NCI-H2196 treated with DMSO at 0.1 percent for 48 hours (cell line): Measurements from ENCODE around the gene APC2.
A peak's percentile ranks its signal among the peaks of the same experiment; 100 is the strongest.

ENCODE experiments used
- DNase-seq: peaks from one replicate; lab custom pipeline; 2025; ENCODE audit not compliant: unreplicated experiment; lab: John Stamatoyannopoulos, UW

APC2 gene

DNA sequence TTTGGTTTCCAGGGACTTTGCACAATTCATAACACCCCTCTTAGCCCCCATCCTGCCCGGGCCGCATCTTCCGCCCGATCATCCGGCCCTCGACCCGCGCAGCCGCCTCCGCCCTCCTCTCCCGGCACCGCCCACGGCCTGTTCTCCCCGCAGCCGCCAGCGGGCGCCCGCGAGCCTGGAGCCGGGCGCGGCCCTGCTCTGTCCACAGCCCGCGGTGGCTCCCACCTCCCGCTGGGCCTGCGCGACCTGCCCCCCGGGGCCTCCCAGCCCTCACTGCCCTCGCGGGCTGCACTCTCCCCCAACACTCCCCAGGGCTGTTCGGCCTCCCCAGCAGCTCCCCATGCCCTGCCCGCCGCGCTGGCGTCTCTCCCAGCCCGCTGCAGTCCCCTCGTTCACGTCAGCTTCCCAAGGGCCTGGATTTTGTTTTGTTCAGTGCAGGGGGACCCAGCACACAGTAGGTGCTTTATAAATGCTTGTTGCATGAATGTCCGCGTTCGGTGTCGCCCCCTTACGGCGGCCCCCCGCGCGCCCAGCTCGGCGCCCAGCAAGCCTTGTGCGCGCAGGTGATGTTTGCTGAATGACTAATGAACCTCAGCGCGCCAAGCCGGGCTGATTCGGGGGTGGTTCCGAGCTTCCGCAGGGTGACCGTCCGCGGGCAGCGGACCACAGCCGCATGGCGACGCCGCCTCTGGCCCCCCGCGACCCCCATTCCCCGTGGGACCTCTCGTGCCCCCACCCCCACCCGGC lies 4.6 kb upstream of the APC2 start:
- DNase-seq, result peak; percentile 59

- peak; percentile 22 for DNase-seq
Observed at GRCh38 chr19:1445932-1446712, 3.8 kb upstream of the APC2 start.

DNA sequence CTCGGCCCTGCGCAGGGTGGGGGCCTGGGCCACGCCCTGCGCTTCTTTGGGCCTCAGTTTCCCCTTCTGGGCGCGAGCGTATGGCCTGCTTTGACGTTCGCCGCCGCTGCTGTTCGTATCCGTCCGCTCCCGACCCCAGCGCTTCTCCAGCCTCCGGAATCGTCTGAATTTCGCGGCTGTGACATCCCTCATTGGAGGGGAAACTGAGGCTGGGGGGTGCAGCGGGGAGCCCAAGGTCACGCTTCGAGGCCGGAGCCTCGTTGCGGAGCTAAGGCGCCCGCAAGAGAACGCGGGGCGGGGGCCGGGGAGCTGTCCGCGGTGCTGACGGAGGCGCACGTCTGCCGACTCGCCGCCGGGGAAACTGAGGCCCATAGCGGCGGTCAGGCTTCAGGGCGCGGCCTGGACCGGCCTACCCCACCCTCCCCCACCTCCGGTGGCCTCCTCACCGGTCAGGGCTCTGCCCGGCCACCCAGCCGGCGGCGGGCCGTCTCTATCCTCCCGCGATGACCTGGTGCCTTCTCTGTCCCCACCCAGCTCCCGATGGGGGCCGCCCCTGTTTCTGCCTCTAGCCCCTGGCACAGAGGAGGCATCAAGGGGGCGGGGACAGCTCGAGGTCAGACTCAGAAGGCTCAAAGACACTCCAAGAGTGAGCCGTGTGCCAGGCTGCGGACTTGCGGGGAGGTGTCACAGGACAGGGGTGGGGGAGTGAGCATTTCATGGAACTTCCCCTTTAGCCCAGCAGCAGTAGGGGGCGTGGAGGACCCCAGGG lies 3.0 kb upstream of the APC2 start:
- DNase-seq, result no peak

DNA sequence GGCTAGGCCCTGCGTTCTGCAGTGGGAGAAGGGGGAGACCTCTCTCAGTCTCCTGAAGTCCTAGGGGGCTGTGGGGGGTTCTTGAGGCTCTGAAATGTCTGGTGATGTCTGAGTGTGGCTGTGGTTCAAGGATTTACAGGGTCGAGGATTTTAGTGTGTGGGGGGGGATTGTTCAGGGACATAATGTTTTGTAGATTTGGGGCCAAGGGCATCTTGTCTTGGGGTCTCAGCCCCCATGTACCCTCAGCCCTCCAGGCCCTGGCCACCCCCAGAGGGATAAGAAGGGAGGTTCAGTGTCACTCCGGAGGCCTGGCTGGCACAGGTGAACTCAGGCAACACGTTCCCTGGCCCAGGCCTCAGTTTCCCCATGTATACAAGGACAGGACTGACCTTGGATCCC lies 2.4 kb upstream of the APC2 start:
- no peak for DNase-seq

DNA sequence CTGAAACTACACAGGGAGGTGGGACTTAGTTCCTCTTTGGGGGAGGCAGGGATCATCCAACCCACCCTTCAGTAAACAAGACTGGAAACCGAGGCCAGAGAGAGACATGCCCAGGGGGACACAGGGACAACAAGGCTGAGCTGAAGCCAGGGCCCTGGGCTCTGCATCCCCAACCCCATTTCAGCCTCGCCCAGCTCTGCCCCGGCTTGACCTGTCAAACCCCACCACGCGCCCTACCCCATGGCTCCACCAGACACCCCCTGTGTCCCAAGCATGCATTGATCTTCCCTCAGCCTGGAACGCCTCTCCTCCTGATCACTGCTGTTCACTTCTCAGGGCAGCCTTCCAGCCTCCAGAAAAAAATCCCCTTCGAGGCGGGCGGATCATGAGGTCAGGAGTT lies 2.0 kb upstream of the APC2 start:
- no peak for DNase-seq

DNA sequence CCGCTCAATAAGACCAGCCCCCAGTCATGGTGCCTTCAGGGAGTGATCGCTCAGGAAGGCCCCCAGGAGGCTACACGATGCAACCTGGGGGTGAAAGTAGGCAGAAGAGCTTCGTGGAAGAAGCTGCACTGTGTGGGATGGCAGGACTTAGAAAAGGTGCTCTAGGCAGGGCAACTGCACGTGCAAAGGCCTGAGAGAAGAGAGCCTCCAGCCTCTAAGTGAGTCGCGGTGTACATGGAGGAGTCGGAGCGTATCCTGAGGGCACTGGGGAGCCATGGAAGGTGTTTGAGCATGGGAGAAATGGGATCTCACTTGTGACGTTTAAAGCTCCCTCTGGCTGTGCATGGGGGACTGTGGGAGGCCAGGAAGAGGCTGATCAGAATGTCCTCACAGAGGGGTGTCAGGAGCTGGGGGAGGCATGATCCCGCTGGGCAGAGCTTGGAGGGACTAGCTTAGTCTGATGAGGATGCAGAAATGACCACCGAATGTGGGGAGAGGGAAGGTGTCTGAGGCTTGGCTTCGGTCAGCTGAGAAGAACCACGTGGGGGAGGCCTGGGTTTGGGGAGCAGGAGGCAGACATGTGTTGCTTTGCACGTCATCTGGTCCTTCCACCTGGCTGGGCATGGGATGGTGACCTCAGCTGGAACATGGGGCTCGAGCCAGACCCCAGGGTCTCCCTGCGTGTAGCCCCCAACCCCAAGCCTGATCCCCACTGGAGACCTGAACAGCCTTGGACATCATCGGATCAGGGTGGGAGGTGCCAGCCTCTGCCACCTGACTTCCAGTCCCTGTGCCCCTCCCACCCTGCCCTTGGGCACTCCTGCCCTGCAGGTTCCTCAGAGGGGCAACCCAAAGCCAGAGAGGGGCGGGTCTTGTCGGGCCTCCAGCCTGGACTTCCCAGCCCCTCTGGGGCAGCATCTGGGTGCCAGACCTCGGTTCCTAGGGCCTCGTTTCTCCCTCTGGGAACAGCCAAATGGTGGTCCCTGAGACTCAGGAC lies 1.1 kb downstream of the APC2 start:
- no peak for DNase-seq

GRCh38 chr19:1451916-1452801 lies 2.2 kb downstream of the APC2 start:
- no peak for DNase-seq

DNA sequence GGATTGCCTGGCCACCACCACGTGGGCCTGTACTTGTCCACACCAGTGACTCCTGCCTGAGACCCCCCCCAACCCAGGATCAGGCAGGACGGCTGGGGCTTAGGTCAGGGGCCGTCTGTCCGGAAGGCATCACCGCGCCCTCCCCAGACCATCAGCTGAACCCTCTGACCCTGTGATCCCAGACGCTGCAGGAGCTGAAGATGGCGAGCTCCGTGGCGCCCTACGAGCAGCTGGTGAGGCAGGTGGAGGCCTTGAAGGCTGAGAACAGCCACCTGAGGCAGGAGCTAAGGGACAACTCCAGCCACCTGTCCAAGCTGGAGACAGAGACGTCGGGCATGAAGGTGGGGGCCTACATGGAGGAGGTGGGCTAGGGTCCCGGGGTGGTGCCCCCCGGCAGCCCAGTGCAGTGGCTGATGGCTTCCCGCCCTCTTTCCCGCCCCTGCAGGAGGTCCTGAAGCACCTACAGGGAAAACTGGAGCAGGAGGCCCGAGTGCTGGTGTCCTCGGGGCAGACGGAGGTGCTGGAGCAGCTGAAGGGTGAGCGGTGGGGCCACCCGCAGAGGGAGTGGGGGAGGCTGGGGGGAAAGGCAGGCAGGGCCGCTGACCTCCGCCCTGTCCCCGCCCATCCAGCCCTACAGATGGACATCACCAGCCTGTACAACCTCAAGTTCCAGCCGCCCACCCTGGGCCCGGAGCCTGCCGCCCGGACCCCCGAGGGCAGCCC lies 3.0 kb downstream of the APC2 start:
- DNase-seq, result no peak

- no peak for DNase-seq
Observed at GRCh38 chr19:1453525-1454364, 3.8 kb downstream of the APC2 start.

DNA sequence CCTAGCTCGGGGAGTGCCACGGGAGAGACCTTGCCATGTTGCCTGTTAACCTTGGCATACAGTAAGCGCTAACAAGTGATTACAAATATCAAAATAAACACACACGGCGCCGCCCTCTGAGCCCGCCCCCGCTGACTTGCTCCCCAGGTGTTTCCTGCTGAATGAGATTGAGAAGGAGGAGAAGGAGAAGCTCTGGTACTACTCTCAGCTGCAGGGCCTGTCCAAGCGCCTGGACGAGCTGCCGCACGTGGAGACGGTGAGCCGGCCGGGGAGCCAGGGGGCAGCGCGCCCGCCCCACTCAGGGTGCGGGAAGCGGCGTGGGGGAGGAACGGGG lies 5.0 kb downstream of the APC2 start:
- peak; percentile 71 for DNase-seq

DNA sequence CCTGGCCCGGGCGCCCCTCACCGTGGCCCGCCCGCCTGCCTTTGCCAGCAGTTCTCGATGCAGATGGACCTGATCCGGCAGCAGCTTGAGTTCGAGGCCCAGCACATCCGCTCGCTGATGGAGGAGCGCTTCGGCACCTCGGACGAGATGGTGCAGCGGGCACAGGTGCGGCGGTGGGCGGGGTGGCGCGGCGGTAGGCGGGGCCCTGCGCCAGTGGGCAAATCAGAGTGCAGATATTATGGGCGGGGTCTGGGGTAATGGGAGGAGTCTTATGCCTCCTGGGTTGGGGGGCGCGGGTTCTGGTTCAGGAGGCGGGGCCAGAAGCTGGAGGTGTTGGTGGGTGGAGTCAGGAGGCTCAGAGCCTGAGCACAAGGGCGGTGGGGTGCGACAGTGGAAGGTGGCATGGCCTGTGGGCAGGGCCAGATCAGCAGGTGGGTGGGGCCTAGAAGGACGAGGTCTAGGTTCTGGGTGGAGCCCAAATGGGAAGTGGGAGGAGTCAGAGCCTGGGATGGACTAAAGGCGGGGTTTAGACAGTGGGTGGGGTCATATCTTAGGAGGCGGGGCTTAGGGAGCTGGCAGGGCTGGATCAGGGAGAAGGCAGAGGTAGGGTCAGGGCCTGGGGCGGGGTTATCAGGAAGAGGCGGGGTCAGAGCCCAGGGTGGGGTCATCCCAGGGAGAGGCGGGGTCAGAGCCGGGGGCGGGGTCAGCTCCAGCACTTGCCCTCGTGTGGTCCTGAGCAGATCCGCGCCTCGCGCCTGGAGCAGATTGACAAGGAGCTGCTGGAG lies 5.6 kb downstream of the APC2 start:
- DNase-seq, result peak; percentile 98

DNA sequence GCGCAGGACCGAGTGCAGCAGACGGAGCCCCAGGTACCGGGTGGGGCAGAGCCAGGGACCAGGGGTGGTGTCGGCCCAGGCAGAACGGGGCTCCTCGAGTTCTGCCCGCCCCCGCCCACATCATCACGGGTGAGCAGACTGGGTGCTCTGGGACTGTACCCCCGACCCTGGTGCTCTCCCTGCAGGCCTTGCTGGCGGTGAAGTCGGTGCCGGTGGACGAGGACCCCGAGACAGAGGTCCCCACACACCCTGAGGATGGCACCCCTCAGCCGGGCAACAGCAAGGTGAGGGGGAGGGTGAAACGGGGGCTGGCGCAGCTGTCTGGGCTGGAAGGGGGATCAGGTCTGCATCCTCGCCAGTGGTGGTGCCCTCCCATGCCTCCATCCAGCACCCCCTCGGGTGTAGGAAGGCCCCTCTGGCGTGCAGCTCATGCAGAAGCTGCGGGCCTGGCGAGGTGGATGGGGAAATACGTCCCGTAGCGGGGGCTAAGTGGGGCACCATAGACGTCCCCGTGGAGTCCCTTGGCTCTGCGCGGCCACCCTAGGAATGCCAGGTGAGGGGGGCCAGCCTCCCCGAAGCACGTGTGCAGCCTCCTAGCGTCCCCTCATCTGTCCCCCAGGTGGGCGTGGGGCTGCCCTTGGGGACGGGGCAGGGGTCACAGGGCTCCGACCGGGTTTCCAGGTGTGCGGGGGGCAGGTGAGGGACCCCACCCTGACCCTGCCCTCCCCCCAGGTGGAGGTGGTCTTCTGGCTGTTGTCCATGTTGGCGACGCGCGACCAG lies 6.4 kb downstream of the APC2 start:
- DNase-seq, result no peak

DNA sequence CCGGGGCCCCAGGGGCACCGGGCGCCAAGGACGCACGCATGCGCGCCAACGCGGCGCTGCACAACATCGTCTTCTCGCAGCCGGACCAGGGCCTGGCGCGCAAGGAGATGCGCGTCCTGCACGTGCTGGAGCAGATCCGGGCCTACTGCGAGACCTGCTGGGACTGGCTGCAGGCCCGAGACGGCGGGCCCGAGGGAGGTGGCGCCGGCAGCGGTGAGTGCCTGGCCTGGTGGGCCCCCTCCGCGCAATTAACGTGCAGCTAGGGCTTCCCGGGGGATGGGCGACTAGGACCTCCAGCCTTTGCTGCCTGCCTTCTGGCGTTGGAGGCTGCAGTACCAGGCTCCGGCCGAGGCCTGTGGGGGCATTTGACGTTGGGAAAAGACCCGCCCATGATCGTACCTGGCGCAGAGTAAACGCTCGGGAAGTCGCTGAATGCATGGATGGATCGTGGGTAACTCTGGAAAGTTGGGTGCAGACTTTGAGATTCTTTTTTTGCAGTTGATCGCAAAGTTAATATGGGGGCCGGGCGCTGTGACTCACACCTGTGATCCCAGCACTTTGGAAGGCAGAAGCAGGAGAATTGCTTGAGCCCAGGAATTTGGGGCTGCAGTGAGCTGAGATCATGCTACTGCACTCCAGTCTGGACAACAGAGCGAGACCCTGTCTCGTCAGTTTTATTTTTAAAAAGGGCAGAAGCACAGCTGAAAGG lies 7.3 kb downstream of the APC2 start:
- no peak for DNase-seq

GRCh38 chr19:1457892-1458291 lies 8.0 kb downstream of the APC2 start:
- DNase-seq, result no peak

DNA sequence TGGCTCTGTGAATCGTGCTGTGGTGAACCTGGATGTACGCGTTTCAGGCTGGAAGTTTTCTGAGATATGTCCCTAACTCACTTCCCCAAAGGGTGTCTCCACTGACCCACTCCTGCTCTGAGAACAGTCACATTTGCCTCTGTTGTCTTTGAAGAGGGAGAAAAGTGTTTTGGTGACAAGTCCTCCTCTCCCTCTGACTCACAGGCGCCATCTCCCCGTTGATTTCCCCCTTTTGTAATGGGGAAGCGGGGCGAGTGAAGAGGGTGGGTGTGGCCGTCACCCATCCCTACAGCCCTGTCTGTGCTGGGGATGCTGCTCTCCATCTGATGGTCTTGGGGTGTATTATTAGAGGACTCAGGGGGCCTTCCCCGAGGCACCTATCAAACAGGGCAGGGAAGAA lies 9.6 kb downstream of the APC2 start:
- no peak for DNase-seq
